Measurements from ENCODE around the gene NUDT2. TPM values are rescaled to one million over a fixed set of nuclear protein-coding genes. Genes with fewer than 3 reads are reported as not detected.

NUDT2 gene
- total RNA-seq, 1 experiment from 2014 or later, result 10.4 TPM

DNA sequence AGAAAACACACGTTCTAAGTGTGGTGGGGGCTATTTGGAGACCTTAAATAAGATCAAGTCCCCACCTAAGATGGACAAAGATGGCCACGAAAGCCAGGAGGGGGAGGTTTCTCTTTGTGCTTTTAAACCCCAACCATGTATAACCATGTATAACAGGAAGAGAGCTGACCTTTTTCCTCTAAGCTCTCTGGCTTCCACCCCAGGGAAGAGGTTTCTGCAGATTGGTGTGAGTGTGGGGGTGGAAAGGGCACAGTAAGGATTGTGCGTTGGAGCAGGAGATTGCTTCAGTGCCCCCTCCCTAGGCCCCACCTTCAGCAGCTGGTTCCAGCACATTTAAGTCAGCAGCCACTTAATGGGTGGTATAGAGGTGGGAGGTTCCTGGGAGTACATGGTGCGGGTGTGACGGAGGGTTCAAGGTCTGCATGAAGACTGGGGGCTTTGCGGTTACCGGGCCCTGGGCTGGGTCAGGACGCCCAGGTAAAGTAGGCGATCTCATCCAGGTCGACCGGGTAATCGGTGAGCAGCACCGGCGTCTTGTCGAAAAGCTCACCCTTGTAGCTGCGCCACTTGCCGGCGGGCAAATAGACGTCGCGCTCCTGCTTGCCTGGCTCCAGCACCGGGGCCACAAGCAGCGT lies 41.1 kb downstream of the NUDT2 start:
- Histone ChIP-seq H2AFZ (ENCODE audit: low read length) (no peak overlapping the region), H4K20me1 (ENCODE audit: insufficient read depth, low read depth, low read length) (no peaks in the 10 kb centered on the region), H3K27ac (ENCODE audit: low read length) (no peak overlapping the region), H3K4me1 (ENCODE audit: low read length) (peaks cover 6% of the 10 kb centered on the region), H3K4me2 (ENCODE audit: low read depth, low read length, poor library complexity, severe bottlenecking) (no peak overlapping the region), H3K36me3 (ENCODE audit: insufficient read depth, low read length) (no peaks in the 10 kb centered on the region), H3K9ac (ENCODE audit: low read length) (no peak overlapping the region), H3K9me3 (ENCODE audit: low read length) (no peaks in the 10 kb centered on the region), H3K79me2 (ENCODE audit: low read length) (no peaks in the 10 kb centered on the region), H3K9me2 (replicated peaks; ENCODE audit: insufficient read depth, low read length) (no peaks in the 10 kb centered on the region), H3K4me3 (ENCODE audit: low read length) (no peak overlapping the region), H3K27me3 (ENCODE audit: low read length) (no peaks in the 10 kb centered on the region)
- no peak for DNase-seq

DNA sequence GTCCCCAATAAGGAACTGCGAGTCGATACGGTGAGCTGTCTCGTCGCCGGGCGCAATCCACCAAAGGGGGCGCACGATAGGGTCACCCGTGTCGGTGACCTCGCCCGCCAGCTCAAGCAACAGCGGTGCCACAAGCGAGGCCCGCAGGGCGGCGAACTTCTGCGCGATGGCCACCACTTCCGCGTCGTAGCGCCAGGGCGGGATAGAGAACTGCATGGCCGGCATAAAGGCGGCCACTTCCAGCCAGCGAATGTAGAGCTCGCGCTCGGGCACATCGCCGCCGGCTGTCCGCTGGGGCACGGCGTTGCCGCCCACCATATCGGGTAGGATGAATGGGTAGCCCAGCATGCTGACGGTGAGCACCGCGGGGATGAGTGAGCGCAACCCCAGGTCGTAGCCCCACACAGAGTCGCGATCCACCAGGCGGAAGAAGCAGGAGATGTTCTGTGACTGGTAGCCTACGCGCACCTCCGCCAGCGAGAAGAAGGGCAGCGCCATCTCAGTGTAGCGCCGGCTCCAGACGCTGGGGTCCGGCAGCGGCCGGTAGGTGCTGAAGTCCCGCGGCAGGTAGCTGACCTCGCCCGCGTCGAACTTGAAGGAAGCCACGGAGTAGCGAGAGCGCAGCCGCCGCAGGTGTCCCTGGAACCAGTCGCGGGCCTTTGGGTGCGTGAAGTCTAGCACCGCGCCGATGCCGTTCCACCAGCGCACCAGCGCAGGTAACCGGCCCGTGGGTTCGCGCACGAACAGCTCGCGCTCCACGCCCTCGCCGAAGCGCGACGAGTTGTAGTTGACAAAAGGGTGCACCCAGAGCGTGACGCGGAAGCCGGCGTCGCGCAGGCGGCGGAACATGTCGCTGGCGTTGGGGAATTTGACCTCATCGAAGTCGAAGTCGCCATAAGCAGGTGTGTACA lies 41.9 kb downstream of the NUDT2 start:
- Histone ChIP-seq H3K27me3 (ENCODE audit: low read length) (no peaks in the 10 kb centered on the region), H3K36me3 (ENCODE audit: insufficient read depth, low read length) (no peaks in the 10 kb centered on the region), H4K20me1 (ENCODE audit: insufficient read depth, low read depth, low read length) (no peaks in the 10 kb centered on the region), H3K9ac (ENCODE audit: low read length) (no peak overlapping the region), H3K4me3 (ENCODE audit: low read length) (no peak overlapping the region), H3K9me3 (ENCODE audit: low read length) (no peaks in the 10 kb centered on the region), H3K79me2 (ENCODE audit: low read length) (no peaks in the 10 kb centered on the region), H3K4me1 (ENCODE audit: low read length) (peaks cover 14% of the 10 kb centered on the region), H3K27ac (ENCODE audit: low read length) (no peak overlapping the region), H3K4me2 (ENCODE audit: low read depth, low read length, poor library complexity, severe bottlenecking) (no peak overlapping the region), H3K9me2 (replicated peaks; ENCODE audit: insufficient read depth, low read length) (no peaks in the 10 kb centered on the region), H2AFZ (ENCODE audit: low read length) (no peak overlapping the region)
- no peak for DNase-seq

DNA sequence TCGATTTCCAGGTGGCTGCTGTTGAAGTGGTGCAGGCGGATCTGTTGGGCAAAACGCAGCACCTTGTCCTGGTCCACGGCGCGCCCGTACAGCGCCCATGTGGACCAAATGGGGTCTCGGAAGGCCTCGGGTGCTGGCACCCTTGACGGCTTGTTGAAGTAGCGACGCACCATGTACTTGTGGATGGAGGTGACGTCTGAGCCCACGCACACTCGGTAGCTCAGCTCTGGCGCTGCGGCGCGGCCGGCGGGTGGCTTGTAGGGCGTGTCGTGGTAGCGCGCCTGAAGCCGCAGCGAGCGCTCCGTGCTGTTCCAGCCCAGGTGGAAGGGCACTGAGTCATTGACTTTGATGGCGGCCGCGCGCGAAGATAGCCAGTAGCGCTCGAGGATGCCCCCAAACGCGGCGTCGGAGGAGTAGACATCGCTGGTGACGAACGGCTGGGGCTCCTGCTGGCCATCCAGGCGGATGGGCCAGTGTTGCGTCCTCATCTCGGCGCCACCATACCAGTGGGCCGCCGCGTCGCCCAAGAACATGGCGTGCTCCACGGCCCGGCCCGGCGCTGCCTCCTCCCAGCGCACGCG lies 42.6 kb downstream of the NUDT2 start:
- Histone ChIP-seq H3K79me2 (ENCODE audit: low read length) (no peaks in the 10 kb centered on the region), H3K9ac (ENCODE audit: low read length) (no peak overlapping the region), H3K27ac (ENCODE audit: low read length) (no peak overlapping the region), H3K36me3 (ENCODE audit: insufficient read depth, low read length) (no peaks in the 10 kb centered on the region), H3K4me1 (ENCODE audit: low read length) (peaks cover 17% of the 10 kb centered on the region), H3K9me2 (replicated peaks; ENCODE audit: insufficient read depth, low read length) (no peaks in the 10 kb centered on the region), H2AFZ (ENCODE audit: low read length) (no peak overlapping the region), H4K20me1 (ENCODE audit: insufficient read depth, low read depth, low read length) (no peaks in the 10 kb centered on the region), H3K4me3 (ENCODE audit: low read length) (no peak overlapping the region), H3K27me3 (ENCODE audit: low read length) (no peaks in the 10 kb centered on the region), H3K9me3 (ENCODE audit: low read length) (no peaks in the 10 kb centered on the region), H3K4me2 (ENCODE audit: low read depth, low read length, poor library complexity, severe bottlenecking) (no peak overlapping the region)
- no peak for DNase-seq

DNA sequence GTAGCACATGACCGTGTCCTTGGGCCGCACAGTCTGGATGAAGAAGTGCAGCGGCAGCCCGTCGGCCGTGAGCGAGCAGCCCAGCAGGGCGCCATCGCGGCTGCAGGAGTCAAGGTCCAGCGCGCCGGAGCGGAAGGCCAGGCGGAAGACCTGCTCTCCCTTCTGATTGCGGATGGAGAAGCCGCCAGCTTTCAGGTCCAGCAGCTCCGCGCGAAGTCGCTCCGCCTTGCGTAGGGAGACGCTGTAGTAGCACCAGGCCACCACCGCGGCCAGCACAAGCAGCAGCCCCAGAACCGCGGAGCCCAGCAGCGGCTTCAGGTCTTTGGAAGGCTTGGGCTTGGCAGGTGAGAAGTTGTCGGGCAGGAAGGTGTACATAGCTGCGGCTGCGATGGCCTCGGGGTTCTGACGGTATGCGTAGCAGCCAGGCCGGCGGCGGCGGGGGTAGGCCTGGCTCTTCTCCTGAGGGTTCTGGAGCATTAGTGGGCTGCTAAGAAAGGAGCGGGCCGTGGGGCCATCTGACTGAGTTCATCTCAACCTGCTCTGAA lies 43.2 kb downstream of the NUDT2 start:
- peaks cover 22% of the 10 kb centered on the region for H3K4me1 ChIP-seq (ENCODE audit: low read length)
- no peak overlapping the region for H3K27ac ChIP-seq (ENCODE audit: low read length)
- H3K9ac ChIP-seq (ENCODE audit: low read length), result no peak overlapping the region
- no peaks in the 10 kb centered on the region for H3K36me3 ChIP-seq (ENCODE audit: insufficient read depth, low read length)
- no peaks in the 10 kb centered on the region for H3K9me2 ChIP-seq (replicated peaks; ENCODE audit: insufficient read depth, low read length)
- no peaks in the 10 kb centered on the region for H3K79me2 ChIP-seq (ENCODE audit: low read length)
- H3K4me2 ChIP-seq (ENCODE audit: low read depth, low read length, poor library complexity, severe bottlenecking), result no peak overlapping the region
- no peak overlapping the region for H2AFZ ChIP-seq (ENCODE audit: low read length)
- no peaks in the 10 kb centered on the region for H3K9me3 ChIP-seq (ENCODE audit: low read length)
- H4K20me1 ChIP-seq (ENCODE audit: insufficient read depth, low read depth, low read length), result no peaks in the 10 kb centered on the region
- no peak overlapping the region for H3K4me3 ChIP-seq (ENCODE audit: low read length)
- DNase-seq, result no peak
- H3K27me3 ChIP-seq (ENCODE audit: low read length), result no peaks in the 10 kb centered on the region

DNA sequence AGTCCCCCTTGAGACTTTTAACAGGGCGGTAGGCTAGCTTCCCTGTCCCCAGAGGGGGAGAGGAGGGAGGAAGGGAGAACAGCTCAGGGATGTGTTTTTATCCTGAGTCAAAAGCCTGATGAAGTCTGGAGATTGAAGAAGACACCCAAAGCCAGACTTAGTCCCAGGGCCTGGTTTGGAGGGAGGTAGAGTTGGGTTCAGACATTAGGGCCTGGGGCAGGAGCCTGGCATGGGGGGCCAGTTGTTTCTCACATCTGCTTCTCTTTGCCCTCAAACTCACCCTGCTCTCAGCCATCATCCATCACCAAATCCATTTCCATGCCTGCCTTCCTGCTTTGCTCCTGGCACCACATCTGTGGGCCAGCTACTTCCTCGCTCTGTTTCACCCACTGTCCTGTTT lies 44.4 kb downstream of the NUDT2 start:
- Histone ChIP-seq H2AFZ (ENCODE audit: low read length) (no peak overlapping the region), H3K4me1 (ENCODE audit: low read length) (peaks cover 22% of the 10 kb centered on the region), H3K27me3 (ENCODE audit: low read length) (no peaks in the 10 kb centered on the region), H3K9ac (ENCODE audit: low read length) (no peak overlapping the region), H3K79me2 (ENCODE audit: low read length) (no peaks in the 10 kb centered on the region), H3K4me3 (ENCODE audit: low read length) (no peak overlapping the region), H3K9me2 (replicated peaks; ENCODE audit: insufficient read depth, low read length) (no peaks in the 10 kb centered on the region), H3K9me3 (ENCODE audit: low read length) (no peaks in the 10 kb centered on the region), H3K4me2 (ENCODE audit: low read depth, low read length, poor library complexity, severe bottlenecking) (no peak overlapping the region), H4K20me1 (ENCODE audit: insufficient read depth, low read depth, low read length) (no peaks in the 10 kb centered on the region), H3K36me3 (ENCODE audit: insufficient read depth, low read length) (no peaks in the 10 kb centered on the region), H3K27ac (ENCODE audit: low read length) (no peak overlapping the region)
- DNase-seq, result no peak

DNA sequence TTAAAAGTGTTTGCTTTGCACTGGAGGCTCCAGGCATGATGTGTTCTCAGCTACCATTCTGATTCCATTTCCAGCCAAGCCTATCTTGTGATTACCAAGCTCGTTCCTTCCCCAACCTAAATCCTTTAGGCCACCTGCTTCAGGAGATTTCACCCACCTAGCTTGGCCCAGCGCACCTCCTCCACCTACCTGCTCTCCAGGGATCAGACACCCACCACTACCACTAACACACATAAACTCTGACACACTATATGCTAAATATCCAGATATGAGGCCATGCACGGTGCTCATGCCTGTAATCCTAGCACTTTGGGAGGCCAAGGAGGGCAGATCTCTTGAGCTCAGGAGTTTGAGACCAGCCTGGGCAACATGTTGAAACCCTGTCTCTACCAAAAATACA lies 45.0 kb downstream of the NUDT2 start:
- Histone ChIP-seq H2AFZ (ENCODE audit: low read length) (no peak overlapping the region), H4K20me1 (ENCODE audit: insufficient read depth, low read depth, low read length) (no peaks in the 10 kb centered on the region), H3K79me2 (ENCODE audit: low read length) (no peaks in the 10 kb centered on the region), H3K4me2 (ENCODE audit: low read depth, low read length, poor library complexity, severe bottlenecking) (no peak overlapping the region), H3K9me2 (replicated peaks; ENCODE audit: insufficient read depth, low read length) (no peaks in the 10 kb centered on the region), H3K27ac (ENCODE audit: low read length) (no peak overlapping the region), H3K36me3 (ENCODE audit: insufficient read depth, low read length) (no peaks in the 10 kb centered on the region), H3K4me3 (ENCODE audit: low read length) (no peak overlapping the region), H3K4me1 (ENCODE audit: low read length) (peaks cover 26% of the 10 kb centered on the region), H3K9ac (ENCODE audit: low read length) (no peak overlapping the region), H3K9me3 (ENCODE audit: low read length) (no peaks in the 10 kb centered on the region), H3K27me3 (ENCODE audit: low read length) (no peaks in the 10 kb centered on the region)
- no peak for DNase-seq

DNA sequence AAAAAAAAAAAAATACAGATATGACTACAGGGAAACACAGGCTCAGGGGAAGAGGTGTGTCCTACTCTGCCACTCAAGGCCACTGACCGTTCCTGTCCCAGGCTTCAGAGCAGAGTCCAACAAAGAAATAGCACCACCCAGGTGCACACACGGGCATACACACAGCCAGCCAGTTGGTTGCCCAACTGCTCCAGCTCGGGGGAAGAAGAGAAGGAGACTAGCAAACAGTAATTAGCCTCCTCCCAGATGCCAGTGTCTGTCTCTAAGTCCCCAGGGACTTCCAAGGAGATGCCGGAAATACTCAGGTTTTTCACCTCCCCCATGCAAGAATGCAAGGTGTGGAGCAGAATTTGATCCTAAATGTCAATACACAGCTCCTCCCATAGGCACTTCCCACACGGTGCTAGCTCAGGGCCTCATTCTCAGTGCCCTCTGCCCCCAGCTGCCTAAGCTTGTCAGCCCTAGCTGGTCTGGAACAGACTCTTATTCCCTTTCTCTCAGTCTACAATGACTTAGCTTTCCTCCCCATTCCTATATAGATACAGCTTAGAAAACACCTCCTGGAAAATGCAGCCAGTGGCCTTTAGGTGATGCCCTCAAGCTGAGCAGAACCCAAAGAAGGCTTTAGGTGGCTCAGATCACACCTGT lies 45.7 kb downstream of the NUDT2 start:
- H3K9ac ChIP-seq (ENCODE audit: low read length), result no peak overlapping the region
- H3K27me3 ChIP-seq (ENCODE audit: low read length), result no peaks in the 10 kb centered on the region
- H4K20me1 ChIP-seq (ENCODE audit: insufficient read depth, low read depth, low read length), result no peaks in the 10 kb centered on the region
- no peaks in the 10 kb centered on the region for H3K9me2 ChIP-seq (replicated peaks; ENCODE audit: insufficient read depth, low read length)
- no peak overlapping the region for H2AFZ ChIP-seq (ENCODE audit: low read length)
- DNase-seq, result no peak
- H3K9me3 ChIP-seq (ENCODE audit: low read length), result no peaks in the 10 kb centered on the region
- H3K4me1 ChIP-seq (ENCODE audit: low read length), result peaks cover 31% of the 10 kb centered on the region
- H3K4me2 ChIP-seq (ENCODE audit: low read depth, low read length, poor library complexity, severe bottlenecking), result no peak overlapping the region
- no peak overlapping the region for H3K4me3 ChIP-seq (ENCODE audit: low read length)
- H3K36me3 ChIP-seq (ENCODE audit: insufficient read depth, low read length), result no peaks in the 10 kb centered on the region
- H3K79me2 ChIP-seq (ENCODE audit: low read length), result no peaks in the 10 kb centered on the region
- no peak overlapping the region for H3K27ac ChIP-seq (ENCODE audit: low read length)
